B cell (primary cell): ENCODE results near the gene CDC34.

Source experiments
- CTCF ChIP-seq: fragments of 200-600 bp; IDR thresholded peaks from one replicate; pipeline ENCODE4 v1.8.0; 2022; ENCODE audit warnings: antibody characterized with exemption, mild to moderate bottlenecking
- EZH2 ChIP-seq: IDR thresholded peaks from 2 replicates; pipeline ENCODE4 v1.6.1; 2012; ENCODE audit warnings: borderline replicate concordance, low read depth, mild to moderate bottlenecking, moderate library complexity, low read length; ENCODE audit not compliant: insufficient read depth, poor library complexity, severe bottlenecking

DNA sequence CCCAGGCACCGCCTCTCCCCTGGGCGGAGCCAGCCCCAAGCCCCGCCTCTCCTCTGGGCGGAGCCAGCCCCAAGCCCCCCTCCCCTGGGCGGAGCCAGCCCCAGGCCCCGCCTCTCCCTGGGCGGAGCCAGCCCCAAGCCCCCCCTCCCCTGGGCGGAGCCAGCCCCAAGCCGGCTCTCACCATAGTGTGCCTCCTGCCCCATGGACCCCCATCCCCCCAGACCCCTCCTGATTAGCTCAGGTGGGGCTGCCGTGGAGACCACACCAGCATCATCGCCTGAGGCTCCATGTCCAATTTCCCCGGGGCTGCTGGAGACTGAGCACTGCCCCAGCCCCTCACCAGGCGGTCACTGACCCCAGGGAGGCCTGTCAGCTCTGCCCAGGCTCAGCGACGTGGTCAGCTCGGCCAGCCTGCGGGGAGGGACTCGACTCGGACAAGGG lies 39.4 kb upstream of the CDC34 start:
- no peak for TF ChIP-seq CTCF
- TF ChIP-seq EZH2: no peak
